MM.1S (cell line): ENCODE results near the gene AKR1C1.
"Not testable (repeated sequence)": the region's sequence is repeated elsewhere in the genome, so short reads cannot be mapped to it uniquely, and the experiment has no call there.

ENCODE experiments used
- CTCF ChIP-seq: fragments of 300-600 bp; sonication (generic); IDR thresholded peaks from 2 replicates; pipeline ENCODE4 v1.5.1; 2016; ENCODE audit warnings: antibody characterized with exemption, low read length, mixed read lengths
- EZH2 ChIP-seq: fragments of 300-600 bp; sonication (generic); optimal IDR thresholded peaks from 2 replicates; pipeline ENCODE3; 2017; ENCODE audit warnings: low read depth, mild to moderate bottlenecking, antibody characterized with exemption, low read length, mixed read lengths
- EZH2phosphoT487 ChIP-seq: fragments of 300-600 bp; sonication (generic); IDR thresholded peaks from 2 replicates; pipeline ENCODE4 v1.6.1; 2018; ENCODE audit warnings: antibody characterized with exemption, low read length

- not testable (repeated sequence) for TF ChIP-seq EZH2, CTCF, EZH2phosphoT487
Observed at GRCh38 chr10:4956088-4956487, 7.1 kb upstream of the AKR1C1 start.
